ENCODE data around the gene NOTO.

Gene NOTO

DNA sequence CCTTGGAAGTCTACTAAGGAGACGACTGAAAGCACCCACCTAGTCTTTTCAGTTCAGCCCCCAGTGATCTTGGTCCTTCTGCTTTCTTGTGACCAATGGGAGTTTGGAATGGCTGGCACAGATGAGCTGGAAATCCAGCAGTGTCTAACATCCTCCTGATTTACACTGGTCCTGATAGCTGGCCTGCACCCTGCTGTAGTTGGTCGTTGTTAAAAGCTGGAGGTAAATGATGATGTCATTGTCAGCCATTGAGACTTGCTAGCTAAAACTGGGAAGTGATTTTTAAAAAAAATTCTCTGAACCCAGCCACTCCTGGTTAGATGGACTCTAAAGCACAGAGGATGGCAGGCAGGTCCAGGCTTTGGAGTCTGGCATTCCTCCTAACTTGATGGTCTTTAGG lies 51.0 kb downstream of the NOTO start:
- no peak overlapping the region for H3K4me3 ChIP-seq (ENCODE audit: low read depth, low read length)
- TF ChIP-seq CTCF (conservative IDR thresholded peaks at IDR 0.05; ENCODE audit: low read depth, low read length): no peak
- DNase-seq (ENCODE audit: low read depth): no peak

- TF ChIP-seq CTCF (conservative IDR thresholded peaks at IDR 0.05; ENCODE audit: low read depth, low read length): no peak
Observed at GRCh38 chr2:73253901-73254300, 51.5 kb downstream of the NOTO start.

DNA sequence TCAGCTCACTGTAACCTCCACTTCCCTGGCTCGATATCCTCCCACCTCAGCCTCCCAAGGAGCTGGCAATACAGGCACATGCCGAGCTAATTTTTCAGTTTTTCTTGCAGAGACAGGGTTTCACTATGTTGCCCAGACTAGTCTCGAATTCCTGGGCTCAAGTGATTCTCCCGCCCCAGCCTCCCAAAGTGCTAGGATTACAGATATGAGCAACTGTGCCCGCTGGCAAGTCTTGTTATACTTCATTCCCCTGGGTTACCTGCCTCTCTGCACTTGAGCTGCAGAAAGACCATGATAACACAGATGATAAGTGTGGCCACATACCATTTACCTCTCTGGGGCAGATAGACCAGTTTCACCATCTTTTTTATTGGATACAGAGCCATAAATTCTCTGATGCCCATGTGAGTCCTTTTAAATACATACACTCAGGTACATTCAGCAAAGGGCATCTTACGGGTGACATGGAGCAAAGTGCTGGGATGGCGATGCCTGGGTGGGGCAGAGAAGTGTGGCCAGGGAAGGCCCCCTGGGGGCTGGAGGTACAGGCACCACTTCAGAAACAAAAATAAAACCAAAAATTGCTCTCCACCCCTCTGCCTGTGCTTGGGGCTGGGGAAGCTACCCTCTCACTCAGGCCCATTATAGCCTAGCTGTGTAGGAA lies 52.1 kb downstream of the NOTO start:
- H3K4me3 ChIP-seq (ENCODE audit: low read depth, low read length): no peak overlapping the region
- no peak for DNase-seq (ENCODE audit: low read depth)
- TF ChIP-seq CTCF (conservative IDR thresholded peaks at IDR 0.05; ENCODE audit: low read depth, low read length): no peak

More at GRCh38 chr2:73253901-73254300, 51.5 kb downstream of the NOTO start:
- H3K4me3 ChIP-seq (ENCODE audit: low read depth, low read length): no peak overlapping the region
- no peak for DNase-seq (ENCODE audit: low read depth)

- no peak overlapping the region for H3K4me3 ChIP-seq (ENCODE audit: low read depth, low read length)
- no peak for TF ChIP-seq CTCF (conservative IDR thresholded peaks at IDR 0.05; ENCODE audit: low read depth, low read length)
- DNase-seq (ENCODE audit: low read depth): no peak
Observed at GRCh38 chr2:73255007-73255644, 52.8 kb downstream of the NOTO start.

DNA sequence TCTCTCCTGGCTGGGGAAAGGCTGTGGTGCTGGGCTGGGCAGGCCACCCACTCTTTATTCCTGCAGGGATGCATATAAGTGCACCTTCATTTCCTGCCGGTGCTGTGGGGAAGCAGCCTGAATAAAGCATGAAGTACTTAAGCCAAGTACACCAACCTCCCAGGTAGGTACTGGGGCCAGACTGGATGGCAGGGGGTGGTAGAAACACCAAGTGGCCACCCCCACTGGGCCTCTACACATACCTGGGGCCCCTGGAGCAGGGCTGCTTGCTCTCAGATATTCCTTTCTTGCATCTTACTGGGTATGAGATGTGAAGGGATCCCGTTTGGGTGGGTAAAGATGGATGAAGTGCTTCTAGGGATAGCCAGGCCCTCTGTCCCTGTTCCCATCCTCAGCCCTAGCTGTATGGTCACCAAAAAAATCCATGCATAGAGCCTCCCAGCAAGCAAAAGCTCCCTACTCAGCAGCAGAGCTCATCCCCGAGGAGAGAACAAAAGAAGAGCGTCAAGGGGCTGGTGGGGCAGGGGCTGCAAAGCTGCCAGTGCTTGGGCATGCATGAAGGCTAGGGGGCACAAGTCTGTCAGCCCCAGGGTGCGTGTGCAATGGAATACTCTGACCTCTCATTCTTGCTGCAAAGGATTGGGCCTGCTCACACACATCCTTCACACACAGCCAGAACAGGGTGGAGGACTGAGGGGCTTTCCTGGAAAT lies 53.7 kb downstream of the NOTO start:
- DNase-seq (ENCODE audit: low read depth): no peak
- H3K4me3 ChIP-seq (ENCODE audit: low read depth, low read length): no peak overlapping the region
- TF ChIP-seq CTCF (conservative IDR thresholded peaks at IDR 0.05; ENCODE audit: low read depth, low read length): no peak

DNA sequence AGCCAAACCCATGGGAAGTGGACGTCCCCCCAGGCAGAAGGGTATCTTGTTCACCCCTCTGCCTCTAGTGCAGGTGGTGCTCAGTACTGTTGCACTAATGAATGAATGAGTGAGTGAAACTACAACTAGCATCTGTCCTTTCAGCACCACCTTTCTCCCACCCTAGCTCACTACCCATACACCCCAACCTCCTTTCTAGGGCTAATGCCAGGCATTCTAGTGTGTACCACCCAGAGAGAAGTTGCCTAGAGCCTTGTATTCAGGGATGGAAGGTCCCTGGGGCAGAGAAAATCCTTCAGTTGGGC lies 54.2 kb downstream of the NOTO start:
- TF ChIP-seq CTCF (conservative IDR thresholded peaks at IDR 0.05; ENCODE audit: low read depth, low read length): no peak
- no peak for DNase-seq (ENCODE audit: low read depth)
- no peak overlapping the region for H3K4me3 ChIP-seq (ENCODE audit: low read depth, low read length)
